Tibial nerve (tissue), 4 donors: ENCODE data around the gene TRAPPC3. TPM values are rescaled to one million over a fixed set of nuclear protein-coding genes. Genes with fewer than 3 reads are reported as not detected.

ENCODE experiments used
- DNase-seq, 2 donors: peaks; one replicate each; pipeline ENCODE4 v3.0.0-alpha.2; 2019; ENCODE audit warnings: low spot score in 2 of 2
- H3K27ac ChIP-seq, 4 donors: fragments of 200-600 bp; sonication (generic) in 3 of 4; one replicate each; pipeline ENCODE4 v1.5.1; 2017 to 2019; ENCODE audit warnings: mild to moderate bottlenecking in 1 of 4
- H3K27me3 ChIP-seq, 2 donors: fragments of 200-600 bp; sonication (generic) in 1 of 2; one replicate each; pipeline versions ENCODE4 v1.5.1 to v1.6.0; 2017 to 2019
- H3K36me3 ChIP-seq, 3 donors: fragments of 200-600 bp; sonication (generic); one replicate each; pipeline ENCODE4 v1.5.1; 2018 to 2019
- H3K4me1 ChIP-seq, 4 donors: fragments of 200-600 bp; sonication (generic) in 3 of 4; one replicate each; pipeline ENCODE4 v1.5.1; 2017 to 2019
- H3K4me3 ChIP-seq, 4 donors: fragments of 200-600 bp; sonication (generic) in 3 of 4; one replicate each; pipeline ENCODE4 v1.5.1; 2017 to 2019; ENCODE audit warnings: mild to moderate bottlenecking in 1 of 4, moderate library complexity in 1 of 4
- H3K9me3 ChIP-seq, 4 donors: fragments of 200-600 bp; sonication (generic) in 3 of 4; one replicate each; pipeline ENCODE4 v1.5.1; 2017 to 2019
- CTCF ChIP-seq, 5 experiments: fragments of 200-600 bp in 3 of 5; fragments of 450-650 bp in 2 of 5; sonication (generic) in 3 of 5; IDR thresholded peaks; one replicate each; pipeline ENCODE4 v1.5.1; 2016 to 2019; ENCODE audit warnings: antibody characterized with exemption in 5 of 5, mild to moderate bottlenecking in 3 of 5, moderate library complexity in 2 of 5
- EP300 ChIP-seq, 2 donors: sonication (generic); formaldehyde crosslinking; IDR thresholded peaks; one replicate each; pipeline ENCODE4 v1.6.1; 2017; ENCODE audit warnings: antibody characterized with exemption in 2 of 2, mild to moderate bottlenecking in 1 of 2
- POLR2A ChIP-seq, 2 donors: fragments of 450-650 bp; IDR thresholded peaks; one replicate each; pipeline ENCODE4 v1.6.1; 2017; ENCODE audit warnings: antibody characterized with exemption in 2 of 2, mild to moderate bottlenecking in 2 of 2, moderate library complexity in 2 of 2
- WGBS, 2 donors: methylation state at CpG; one replicate each; pipeline ENCODE4 v1.1.5; 2018; 5-methylcytosine and 5-hydroxymethylcytosine counted together
- small RNA-seq: library from RNA; depleted of rRNA; stranded (forward); fragments of <200 nt; gene quantifications from one replicate; pipeline ENCODE3, GENCODE V24; 2016
- total RNA-seq, 4 donors: library from RNA; depleted of rRNA; stranded (reverse); fragments of >200 nt; gene quantifications; one replicate each; pipeline ENCODE4 v1.1.0, GENCODE V29; 2016

Gene TRAPPC3
- total RNA-seq, 4 donors from 2014 or later = 48.0 to 90.4 (median 69.1) TPM

GRCh38 chr1:36088265-36088576 lies 61.1 kb downstream of the TRAPPC3 start:
- 26 to 49% methylated on average over 3 to 8 of the region's 8 CpGs for WGBS, 2 donors
- Histone ChIP-seq H3K4me3 (peak overlapping the region; percentile 88 to 97 (median 94)), H3K9me3 (no peaks in the 10 kb centered on the region), H3K4me1 (peaks cover 0 to 48% (median 29%) of the 10 kb centered on the region in 4 donors), H3K36me3 (peaks cover 5 to 26% (median 15%) of the 10 kb centered on the region in 3 donors), H3K27me3 (peaks cover 0 to 30% of the 10 kb centered on the region in 2 donors), H3K27ac (peak overlapping the region; percentile 79 to 95 (median 90))
- DNase-seq = no peak
- TF ChIP-seq POLR2A (IDR thresholded peaks at IDR 0.05) = no peak
- no peak for TF ChIP-seq CTCF (IDR thresholded peaks at IDR 0.05)
- TF ChIP-seq EP300 (IDR thresholded peaks at IDR 0.05) = no peak

GRCh38 chr1:36087233-36088123 lies 61.8 kb downstream of the TRAPPC3 start:
- no peak overlapping the region for H3K4me3 ChIP-seq
- TF ChIP-seq EP300 (IDR thresholded peaks at IDR 0.05) = no peak
- no peak for TF ChIP-seq POLR2A (IDR thresholded peaks at IDR 0.05)
- TF ChIP-seq CTCF (IDR thresholded peaks at IDR 0.05) = no peak
- peaks cover 0 to 19% (median 9%) of the 10 kb centered on the region in 3 donors for H3K36me3 ChIP-seq
- H3K27ac ChIP-seq = no peak overlapping the region
- 89 to 92% methylated on average over 26 to 31 of the region's 31 CpGs for WGBS, 2 donors
- peaks cover 0 to 44% (median 29%) of the 10 kb centered on the region in 4 donors for H3K4me1 ChIP-seq
- no peaks in the 10 kb centered on the region for H3K9me3 ChIP-seq
- peaks cover 0 to 31% of the 10 kb centered on the region in 2 donors for H3K27me3 ChIP-seq
- no peak for DNase-seq

Small RNAs within 50 kb of the gene (small RNA-seq; reads per million reads assigned to genes)
- not detected for gene RN7SL131P

Other genes with a start within 250 kb of the TRAPPC3 start
- 10 to 100 TPM; 16.2 to 31.8 (median 27.7) TPM for gene AGO3, start 218.4 kb downstream of the TRAPPC3 start, total RNA-seq
- under 1 TPM in 1 of 4 donors, not detected in 3; 0.90 TPM for gene TEKT2, start 65.4 kb downstream of the TRAPPC3 start, total RNA-seq
- 10 to 100 TPM; 41.0 to 64.3 (median 48.0) TPM for gene ADPRS, start 60.6 kb downstream of the TRAPPC3 start, total RNA-seq
- 10 to 100 TPM; 26.7 to 57.9 (median 50.2) TPM for gene COL8A2, start 24.3 kb downstream of the TRAPPC3 start, total RNA-seq
- gene MAP7D1, start 6.7 kb upstream of the TRAPPC3 start, total RNA-seq = 100 to 1,000 TPM in 3 of 4 donors, 10 to 100 TPM in 1; 85.0 to 184 (median 121) TPM
- 100 to 1,000 TPM in 2 of 4 donors, 10 to 100 TPM in 2; 89.2 to 114 (median 97.0) TPM for gene THRAP3, start 75.0 kb upstream of the TRAPPC3 start, total RNA-seq
- gene SH3D21, start 156.9 kb upstream of the TRAPPC3 start, total RNA-seq = 1 to 10 TPM; 1.5 to 4.1 (median 2.4) TPM
- 100 to 1,000 TPM in 1 of 4 donors, 10 to 100 TPM in 3; 61.4 to 128 (median 86.3) TPM for gene EVA1B, start 174.2 kb upstream of the TRAPPC3 start, total RNA-seq
- gene STK40, start 236.4 kb upstream of the TRAPPC3 start, total RNA-seq = 10 to 100 TPM; 25.7 to 39.3 (median 30.0) TPM
- 10 to 100 TPM; 10.2 to 75.6 (median 34.7) TPM for gene LSM10, start 248.4 kb upstream of the TRAPPC3 start, total RNA-seq